HepG2 (cell line): Measurements from ENCODE around the gene WSB1. TPM values are rescaled to one million over a fixed set of nuclear protein-coding genes. Genes with fewer than 3 reads are reported as not detected.

Experiments used
- AHDC1 ChIP-seq: sonication (generic); formaldehyde crosslinking; IDR thresholded peaks from 2 replicates; pipeline ENCODE4 v1.5.1; 2020; ENCODE audit warnings: mild to moderate bottlenecking, missing genetic modification reagents, borderline replicate concordance
- ATAD3A ChIP-seq: sonication (generic); formaldehyde crosslinking; IDR thresholded peaks from 2 replicates; pipeline ENCODE4 v1.4.0; 2020; ENCODE audit warnings: missing genetic modification reagents
- HNRNPH1 ChIP-seq: fragments of 200-400 bp; formaldehyde crosslinking; optimal IDR thresholded peaks from 2 replicates; pipeline ENCODE3; 2017; ENCODE audit warnings: mild to moderate bottlenecking, low read depth, low read length
- ISL2 ChIP-seq: sonication (generic); formaldehyde crosslinking; IDR thresholded peaks from 2 replicates; pipeline ENCODE4 v1.5.0; 2020; ENCODE audit warnings: missing genetic modification reagents
- KMT2A ChIP-seq: sonication (generic); formaldehyde crosslinking; IDR thresholded peaks from 2 replicates; pipeline ENCODE4 v1.4.0; 2020; ENCODE audit warnings: missing genetic modification reagents
- NFE2L2 ChIP-seq: fragments of 150-350 bp; IDR thresholded peaks from 2 replicates; pipeline ENCODE4 v1.6.1; 2014; ENCODE audit warnings: low read length
- NR2C2 ChIP-seq: sonication (generic); formaldehyde crosslinking; IDR thresholded peaks from 2 replicates; pipeline ENCODE4 v1.4.0; 2020; ENCODE audit warnings: missing genetic modification reagents, mild to moderate bottlenecking, moderate library complexity, borderline replicate concordance
- ONECUT2 ChIP-seq: sonication (generic); formaldehyde crosslinking; IDR thresholded peaks from 2 replicates; pipeline ENCODE4 v1.4.0; 2020; ENCODE audit warnings: missing genetic modification reagents
- RCOR2 ChIP-seq: IDR thresholded peaks from 2 replicates; pipeline ENCODE4 v1.6.1; 2016; ENCODE audit warnings: missing biosample characterization, missing genetic modification reagents
- REXO4 ChIP-seq: sonication (generic); formaldehyde crosslinking; IDR thresholded peaks from 2 replicates; pipeline ENCODE4 v1.8.0; 2022; ENCODE audit warnings: missing genetic modification reagents, mild to moderate bottlenecking, borderline replicate concordance
- SIX1 ChIP-seq: sonication (generic); formaldehyde crosslinking; IDR thresholded peaks from 2 replicates; pipeline ENCODE4 v1.4.0; 2020; ENCODE audit warnings: missing genetic modification reagents, borderline replicate concordance
- SP140L ChIP-seq: sonication (generic); formaldehyde crosslinking; IDR thresholded peaks from 2 replicates; pipeline ENCODE4 v1.4.0; 2020; ENCODE audit warnings: missing genetic modification reagents, borderline replicate concordance
- SP5 ChIP-seq: IDR thresholded peaks from 2 replicates; pipeline ENCODE4 v1.6.1; 2016; ENCODE audit warnings: low read depth, borderline replicate concordance
- ZNF354B ChIP-seq: sonication (generic); formaldehyde crosslinking; IDR thresholded peaks from 2 replicates; pipeline ENCODE4 v1.8.0; 2022; ENCODE audit warnings: mild to moderate bottlenecking, missing genetic modification reagents
- ZNF547 ChIP-seq: sonication (generic); formaldehyde crosslinking; IDR thresholded peaks from 2 replicates; pipeline ENCODE4 v1.5.1; 2020; ENCODE audit warnings: mild to moderate bottlenecking, missing genetic modification reagents
- ZNF652 ChIP-seq: IDR thresholded peaks from 2 replicates; pipeline ENCODE4 v1.6.1; 2016; ENCODE audit warnings: low read depth, borderline replicate concordance
- ZSCAN30 ChIP-seq: sonication (generic); formaldehyde crosslinking; IDR thresholded peaks from 2 replicates; pipeline ENCODE4 v1.5.0; 2020; ENCODE audit warnings: mild to moderate bottlenecking, missing genetic modification reagents
- polyA plus RNA-seq, 8 experiments: library from polyadenylated mRNA; depleted of rRNA in 3 of 8; stranded (reverse) in 7 of 8; unstranded in 1 of 8; fragments of >200 nt; fragmentation: Illumina TruSeq in 4 of 8; extraction: Trizol in 4 of 8; gene quantifications; 2 replicates each; pipeline versions ENCODE4 v1.2.1 to v1.2.3, GENCODE V29; 2011 to 2016; ENCODE audit warnings: low read depth in 4 of 8, missing spikeins in 1 of 8, mixed read lengths in 1 of 8; ENCODE audit not compliant: insufficient read depth in 1 of 8
- total RNA-seq, 5 experiments: library from RNA; depleted of rRNA; stranded (reverse); fragments of >200 nt; fragmentation: Illumina TruSeq; extraction: Trizol; gene quantifications; 2 replicates each; pipeline ENCODE4 v1.2.3, GENCODE V29; 2016; ENCODE audit warnings: low read depth in 1 of 5
- TF ChIP-seq, protein P1 (sequence below): sonication (generic); formaldehyde crosslinking; IDR thresholded peaks from 2 replicates; pipeline ENCODE4 v1.4.0; 2020; ENCODE audit warnings: missing genetic modification reagents
- TF ChIP-seq, protein P2 (sequence below): sonication (generic); formaldehyde crosslinking; IDR thresholded peaks from 2 replicates; pipeline ENCODE4 v1.4.0; 2020; ENCODE audit warnings: mild to moderate bottlenecking, low read depth, missing genetic modification reagents
- TF ChIP-seq, protein P3 (sequence below): sonication (generic); formaldehyde crosslinking; IDR thresholded peaks from 2 replicates; pipeline ENCODE4 v1.8.0; 2023; ENCODE audit warnings: mild to moderate bottlenecking, missing genetic modification reagents

The WSB1 gene
- total and polyA plus RNA-seq, 2 of the 13 experiments (the other 11 are each of a cell fraction or from before 2014, with no cell fraction given) = 81.3 to 294 TPM

DNA sequence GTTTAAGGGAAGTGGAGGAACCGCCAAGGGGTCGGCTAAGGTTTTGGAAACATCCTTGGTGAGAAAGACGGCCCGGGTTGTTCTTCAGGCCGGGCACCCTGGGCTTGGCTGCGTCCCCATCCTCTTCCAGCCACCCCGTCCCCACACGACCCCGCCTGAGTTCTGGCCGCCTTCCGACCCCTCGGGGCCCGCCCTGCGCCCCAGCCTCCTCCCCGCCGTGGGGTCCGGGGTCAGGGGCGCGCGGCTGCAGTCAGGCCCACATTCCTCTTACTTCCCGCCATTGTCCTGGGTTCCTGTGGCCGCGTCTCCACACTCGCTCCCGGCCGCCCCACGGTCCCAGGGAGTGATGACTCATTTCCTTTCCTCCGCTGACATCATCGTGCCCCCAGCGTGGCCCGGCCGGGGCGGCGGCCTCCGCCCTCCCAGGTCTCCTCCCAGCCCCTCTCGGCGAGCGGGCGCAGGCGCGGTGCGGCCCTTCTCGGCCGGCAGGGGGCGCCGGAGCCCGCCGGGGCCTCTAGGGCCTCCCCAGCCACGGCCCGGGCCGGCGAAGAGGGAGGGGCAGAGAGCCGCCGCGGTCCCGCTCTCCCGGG, 59.6 kb downstream of the WSB1 start (continued):
- TF ChIP-seq, protein P1, sequence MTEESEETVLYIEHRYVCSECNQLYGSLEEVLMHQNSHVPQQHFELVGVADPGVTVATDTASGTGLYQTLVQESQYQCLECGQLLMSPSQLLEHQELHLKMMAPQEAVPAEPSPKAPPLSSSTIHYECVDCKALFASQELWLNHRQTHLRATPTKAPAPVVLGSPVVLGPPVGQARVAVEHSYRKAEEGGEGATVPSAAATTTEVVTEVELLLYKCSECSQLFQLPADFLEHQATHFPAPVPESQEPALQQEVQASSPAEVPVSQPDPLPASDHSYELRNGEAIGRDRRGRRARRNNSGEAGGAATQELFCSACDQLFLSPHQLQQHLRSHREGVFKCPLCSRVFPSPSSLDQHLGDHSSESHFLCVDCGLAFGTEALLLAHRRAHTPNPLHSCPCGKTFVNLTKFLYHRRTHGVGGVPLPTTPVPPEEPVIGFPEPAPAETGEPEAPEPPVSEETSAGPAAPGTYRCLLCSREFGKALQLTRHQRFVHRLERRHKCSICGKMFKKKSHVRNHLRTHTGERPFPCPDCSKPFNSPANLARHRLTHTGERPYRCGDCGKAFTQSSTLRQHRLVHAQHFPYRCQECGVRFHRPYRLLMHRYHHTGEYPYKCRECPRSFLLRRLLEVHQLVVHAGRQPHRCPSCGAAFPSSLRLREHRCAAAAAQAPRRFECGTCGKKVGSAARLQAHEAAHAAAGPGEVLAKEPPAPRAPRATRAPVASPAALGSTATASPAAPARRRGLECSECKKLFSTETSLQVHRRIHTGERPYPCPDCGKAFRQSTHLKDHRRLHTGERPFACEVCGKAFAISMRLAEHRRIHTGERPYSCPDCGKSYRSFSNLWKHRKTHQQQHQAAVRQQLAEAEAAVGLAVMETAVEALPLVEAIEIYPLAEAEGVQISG = peak; percentile 79
- no peak for TF ChIP-seq REXO4 (CRISPR knock-in tag)
- no peak for TF ChIP-seq ZNF652 (CRISPR knock-in tag)
- no peak for TF ChIP-seq ONECUT2 (CRISPR knock-in tag)
- no peak for TF ChIP-seq ZSCAN30
- TF ChIP-seq RCOR2 = no peak
- TF ChIP-seq, protein P2, sequence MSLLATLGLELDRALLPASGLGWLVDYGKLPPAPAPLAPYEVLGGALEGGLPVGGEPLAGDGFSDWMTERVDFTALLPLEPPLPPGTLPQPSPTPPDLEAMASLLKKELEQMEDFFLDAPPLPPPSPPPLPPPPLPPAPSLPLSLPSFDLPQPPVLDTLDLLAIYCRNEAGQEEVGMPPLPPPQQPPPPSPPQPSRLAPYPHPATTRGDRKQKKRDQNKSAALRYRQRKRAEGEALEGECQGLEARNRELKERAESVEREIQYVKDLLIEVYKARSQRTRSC (CRISPR knock-in tag) = no peak
- no peak for TF ChIP-seq SP140L (CRISPR knock-in tag)
- TF ChIP-seq ATAD3A = no peak
- no peak for TF ChIP-seq HNRNPH1
- TF ChIP-seq, protein P3, sequence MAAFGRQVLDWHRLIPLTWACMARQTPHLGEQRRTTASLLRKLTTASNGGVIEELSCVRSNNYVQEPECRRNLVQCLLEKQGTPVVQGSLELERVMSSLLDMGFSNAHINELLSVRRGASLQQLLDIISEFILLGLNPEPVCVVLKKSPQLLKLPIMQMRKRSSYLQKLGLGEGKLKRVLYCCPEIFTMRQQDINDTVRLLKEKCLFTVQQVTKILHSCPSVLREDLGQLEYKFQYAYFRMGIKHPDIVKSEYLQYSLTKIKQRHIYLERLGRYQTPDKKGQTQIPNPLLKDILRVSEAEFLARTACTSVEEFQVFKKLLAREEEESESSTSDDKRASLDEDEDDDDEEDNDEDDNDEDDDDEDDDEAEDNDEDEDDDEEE (CRISPR knock-in tag) = peak; percentile 96
- TF ChIP-seq SIX1 = no peak; the same call in 1 of the 2 replicates
- no peak; the same call in 1 of the 2 replicates for TF ChIP-seq ISL2 (CRISPR knock-in tag)
- no peak for TF ChIP-seq ZNF547 (CRISPR knock-in tag)
- TF ChIP-seq ZNF354B (CRISPR knock-in tag) = no peak
- TF ChIP-seq AHDC1 (CRISPR knock-in tag) = no peak
- TF ChIP-seq KMT2A (CRISPR knock-in tag) = no peak
- TF ChIP-seq SP5 (CRISPR knock-in tag) = no peak
- TF ChIP-seq NFE2L2 = no peak
- peak; percentile 61; the same call in 1 of the 2 replicates for TF ChIP-seq NR2C2 (CRISPR knock-in tag)
